ENCODE results near the gene CDC23.
"Not testable (repeated sequence)": the region's sequence is repeated elsewhere in the genome, so short reads cannot be mapped to it uniquely, and the experiment has no call there.

CDC23 gene

DNA sequence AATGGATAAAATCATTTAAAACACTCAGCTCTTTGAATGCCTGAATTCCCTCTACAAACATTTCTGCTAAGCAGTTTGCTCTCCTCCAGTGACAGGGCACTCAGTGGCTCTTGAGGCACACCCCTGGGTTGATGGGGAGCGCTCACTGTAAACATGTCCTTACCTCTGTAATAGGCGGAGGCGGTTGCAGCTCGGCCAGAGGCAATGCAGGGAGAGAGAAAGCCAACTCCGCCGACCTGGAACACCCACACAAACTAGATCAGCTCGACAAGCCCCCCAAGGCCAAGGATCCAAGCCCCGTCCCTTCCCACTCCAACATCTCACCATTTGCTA lies 329 bp downstream of the CDC23 start:
- no peak for DNase-seq (ENCODE audit: low read depth, low spot score)

GRCh38 chr5:138210985-138211384 lies 2.1 kb downstream of the CDC23 start:
- no peak for DNase-seq (ENCODE audit: low read depth, low spot score)

GRCh38 chr5:138193859-138194258 lies 19.3 kb downstream of the CDC23 start:
- not testable (repeated sequence) for DNase-seq (ENCODE audit: low read depth, low spot score)

- no peak for DNase-seq (ENCODE audit: low read depth, low spot score)
Observed at GRCh38 chr5:138192826-138193225, 20.3 kb downstream of the CDC23 start.

DNA sequence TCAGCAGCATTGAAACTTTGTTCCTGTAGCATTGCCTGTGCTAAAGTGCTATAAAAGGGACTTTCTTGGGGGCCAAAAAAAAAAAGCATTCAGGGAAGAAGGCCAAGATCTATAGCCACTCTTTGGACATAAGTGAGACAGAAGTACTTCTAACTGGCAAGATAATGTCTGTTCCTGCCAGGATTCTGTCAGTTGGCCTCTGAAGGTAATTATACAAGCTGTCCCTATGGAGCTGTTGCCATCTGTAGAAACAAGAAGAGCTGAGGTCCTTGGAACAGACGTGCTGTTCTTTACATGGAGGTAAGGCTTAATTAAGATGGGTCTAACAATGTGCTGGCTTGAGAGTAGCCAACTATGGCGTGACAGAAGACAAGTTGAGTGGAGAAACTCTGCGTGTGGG lies 24.5 kb downstream of the CDC23 start:
- no peak for DNase-seq (ENCODE audit: low read depth, low spot score)

GRCh38 chr5:138186002-138186447 lies 27.1 kb downstream of the CDC23 start:
- DNase-seq (ENCODE audit: low read depth, low spot score) = no peak

DNA sequence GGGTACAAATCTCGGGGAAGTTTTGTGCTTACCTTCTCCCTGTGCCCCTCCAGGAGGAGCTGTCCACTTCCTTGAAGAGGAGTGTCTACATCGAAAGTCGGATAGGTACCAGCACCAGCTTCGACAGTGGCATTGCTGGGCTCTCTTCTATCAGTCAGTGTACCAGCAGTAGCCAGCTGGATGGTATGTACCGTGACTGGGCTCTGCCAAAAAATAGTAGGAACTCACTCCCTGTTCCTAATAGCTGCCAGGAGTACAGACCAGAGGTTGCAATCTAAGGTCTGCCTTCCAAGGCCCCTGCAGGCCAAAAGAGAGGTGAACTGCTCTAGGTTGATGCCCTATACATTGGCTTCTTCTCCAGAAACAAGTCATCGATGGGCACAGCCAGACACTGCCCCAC lies 30.3 kb downstream of the CDC23 start:
- no peak for DNase-seq (ENCODE audit: low read depth, low spot score)

DNA sequence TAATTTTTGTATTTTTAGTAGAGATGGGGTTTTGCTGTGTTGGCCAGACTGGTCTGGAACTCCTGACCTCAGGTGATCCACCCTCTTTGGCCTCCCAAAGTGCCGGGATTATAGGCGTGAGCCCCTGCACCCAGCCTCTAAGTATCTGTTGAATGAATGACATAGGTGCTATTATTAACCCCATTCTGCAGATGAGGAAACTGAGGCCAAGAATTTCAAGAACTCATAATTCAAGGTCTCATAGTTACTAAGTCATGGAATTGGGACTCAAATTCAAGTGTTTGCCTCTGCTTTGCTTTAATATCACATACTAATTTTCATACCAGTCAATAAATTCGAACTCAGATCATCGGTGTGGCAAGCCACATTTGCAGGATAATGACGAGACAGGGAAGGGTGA lies 32.3 kb downstream of the CDC23 start:
- no peak for DNase-seq (ENCODE audit: low read depth, low spot score)

- peak; percentile 38 for DNase-seq (ENCODE audit: low read depth, low spot score)
Observed at GRCh38 chr5:138180183-138180782, 32.8 kb downstream of the CDC23 start.

DNA sequence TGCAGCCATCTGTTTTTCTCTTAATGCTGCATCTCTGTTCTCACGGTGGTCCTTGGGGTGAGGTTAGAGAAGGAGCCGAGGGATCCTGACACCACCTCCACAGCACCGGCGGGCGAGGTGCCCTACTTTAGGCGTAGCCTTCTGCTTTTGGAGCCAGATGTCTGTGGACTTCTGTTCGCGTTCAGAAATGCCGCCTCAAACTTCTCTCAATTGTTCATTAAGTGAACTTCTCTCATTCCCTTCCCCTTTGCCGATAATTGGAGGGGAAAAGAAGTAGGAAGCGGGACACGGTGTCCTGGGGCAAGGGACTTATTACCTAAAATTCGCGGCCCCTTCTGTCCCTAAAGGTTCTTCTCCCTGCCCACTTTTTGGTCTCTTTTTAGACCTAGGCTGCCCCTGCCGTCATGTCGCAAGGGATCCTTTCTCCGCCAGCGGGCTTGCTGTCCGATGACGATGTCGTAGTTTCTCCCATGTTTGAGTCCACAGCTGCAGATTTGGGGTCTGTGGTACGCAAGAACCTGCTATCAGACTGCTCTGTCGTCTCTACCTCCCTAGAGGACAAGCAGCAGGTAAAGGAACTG lies 33.8 kb downstream of the CDC23 start:
- no peak for DNase-seq (ENCODE audit: low read depth, low spot score)

- DNase-seq (ENCODE audit: low read depth, low spot score) = peak; percentile 89
Observed at GRCh38 chr5:138178516-138179276, 34.4 kb downstream of the CDC23 start, which contains the start of the genes BRD8 and KIF20A. BRD8 (minus strand) TSS chr5:138178630; CDS start chr5:138178614, 16 bp downstream. KIF20A (plus strand) TSS chr5:138179112; CDS start chr5:138179681, 569 bp downstream.

GRCh38 chr5:138177941-138178515 lies 35.1 kb downstream of the CDC23 start:
- no peak for DNase-seq (ENCODE audit: low read depth, low spot score)

DNA sequence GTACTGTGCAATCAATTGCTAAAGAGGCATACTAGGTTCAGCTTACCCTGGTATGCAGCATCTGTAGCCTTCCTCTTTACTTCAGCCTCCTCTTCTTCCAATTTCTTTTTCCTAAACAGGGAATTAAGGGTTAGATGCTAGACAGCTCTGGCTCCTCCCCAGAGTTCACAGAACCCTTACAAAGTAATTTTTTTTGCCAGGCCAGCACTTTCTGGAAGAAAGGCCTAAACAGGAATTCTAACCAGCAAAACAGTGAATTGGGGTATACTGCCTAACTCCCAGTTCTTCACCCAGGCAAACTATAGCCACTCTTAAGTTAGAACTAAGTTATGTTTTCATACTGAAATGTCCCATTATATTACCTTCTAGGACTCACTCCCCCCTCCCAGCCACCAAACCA lies 42.8 kb downstream of the CDC23 start:
- no peak for DNase-seq (ENCODE audit: low read depth, low spot score)

GRCh38 chr5:138169124-138169523 lies 44.0 kb downstream of the CDC23 start:
- no peak for DNase-seq (ENCODE audit: low read depth, low spot score)

GRCh38 chr5:138163721-138164120 lies 49.4 kb downstream of the CDC23 start:
- DNase-seq (ENCODE audit: low read depth, low spot score) = no peak

DNA sequence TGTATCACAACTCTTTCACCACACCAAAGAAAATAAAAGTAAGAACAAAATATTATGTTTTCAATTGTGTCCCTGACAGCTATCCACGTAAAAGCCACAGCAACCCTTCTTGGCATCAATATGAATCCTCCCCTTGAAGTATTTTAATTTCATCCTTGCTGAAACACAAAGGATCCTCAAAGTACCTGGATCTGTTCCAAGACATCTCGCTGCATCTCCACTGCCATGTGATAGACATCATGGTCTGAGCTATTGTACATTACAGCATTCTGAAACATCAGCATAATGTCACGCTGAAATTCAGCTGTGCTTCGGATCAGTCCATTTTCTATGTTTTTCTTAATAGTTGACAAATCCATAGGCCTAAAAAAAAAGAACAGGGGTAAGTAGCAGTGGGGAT lies 52.4 kb downstream of the CDC23 start:
- DNase-seq (ENCODE audit: low read depth, low spot score) = no peak

- no peak for DNase-seq (ENCODE audit: low read depth, low spot score)
Observed at GRCh38 chr5:138159666-138160065, 53.5 kb downstream of the CDC23 start.

- no peak for DNase-seq (ENCODE audit: low read depth, low spot score)
Observed at GRCh38 chr5:138157626-138158025, 55.5 kb downstream of the CDC23 start.

GRCh38 chr5:138155977-138156376 lies 57.1 kb downstream of the CDC23 start:
- not testable (repeated sequence) for DNase-seq (ENCODE audit: low read depth, low spot score)

DNA sequence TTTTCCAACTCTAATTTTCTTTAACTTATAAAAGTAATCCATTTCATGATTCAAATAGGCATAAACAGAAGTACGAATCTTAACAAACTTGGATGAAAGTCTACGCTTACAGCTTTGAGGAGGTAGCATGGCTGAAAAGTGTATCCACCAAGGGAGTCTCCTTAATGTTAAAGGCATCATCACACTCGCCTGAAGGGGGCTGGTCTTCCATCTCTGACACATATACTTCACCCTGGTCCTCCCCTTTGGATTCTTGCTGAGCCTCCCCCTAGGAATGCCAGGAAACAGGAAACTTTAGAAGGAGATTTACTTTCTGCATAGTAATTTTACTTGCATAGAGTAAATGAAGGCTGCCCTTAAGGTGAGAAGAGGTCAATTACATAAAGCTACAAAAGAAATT lies 63.6 kb downstream of the CDC23 start:
- DNase-seq (ENCODE audit: low read depth, low spot score) = no peak

DNA sequence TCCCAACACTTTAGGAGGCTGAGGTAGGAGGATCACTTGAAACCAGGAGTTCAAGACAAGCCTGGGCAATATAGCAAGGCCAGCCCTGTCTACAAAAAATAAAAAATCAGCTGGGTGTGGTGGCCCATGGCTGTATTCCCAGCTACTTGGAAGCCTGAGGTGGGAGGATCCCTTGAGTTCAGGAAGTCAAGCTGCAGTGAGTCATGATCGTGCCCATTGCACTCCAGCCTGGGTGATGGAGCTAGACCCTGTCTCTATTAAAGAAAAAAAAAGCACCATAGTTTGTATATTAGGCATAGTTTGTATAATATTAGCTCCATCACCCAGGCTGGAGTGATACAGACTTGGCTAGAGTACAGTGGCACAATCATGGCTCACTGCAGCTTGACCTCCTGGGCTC lies 64.3 kb downstream of the CDC23 start:
- no peak for DNase-seq (ENCODE audit: low read depth, low spot score)

DNA sequence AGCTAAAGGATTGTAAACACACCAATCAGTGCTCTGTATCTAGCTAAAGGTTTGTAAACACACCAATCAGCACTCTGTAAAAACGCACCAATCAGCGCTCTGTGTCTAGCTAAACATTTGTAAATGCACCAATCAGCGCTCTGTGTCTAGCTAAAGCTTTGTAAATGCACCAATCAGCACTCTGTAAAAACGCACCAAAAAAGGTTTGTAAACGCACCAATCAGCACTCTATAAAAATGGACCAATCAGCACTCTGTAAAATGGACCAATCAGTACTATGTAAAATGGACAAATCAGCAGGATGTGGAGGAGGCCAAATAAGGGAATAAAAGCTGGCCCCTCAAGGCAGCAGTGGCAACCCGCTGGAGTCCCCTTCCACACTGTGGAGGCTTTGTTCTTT lies 69.5 kb downstream of the CDC23 start:
- DNase-seq (ENCODE audit: low read depth, low spot score) = not testable (repeated sequence)

- DNase-seq (ENCODE audit: low read depth, low spot score) = no peak
Observed at GRCh38 chr5:138141734-138142133, 71.4 kb downstream of the CDC23 start.
